ENCODE results near the gene SSBP2. TPM values are rescaled to one million over a fixed set of nuclear protein-coding genes. Genes with fewer than 3 reads are reported as not detected.

SSBP2 gene
- total and polyA plus RNA-seq, 3 experiments from 2014 or later = 9.2 to 21.8 (median 10.4) TPM

DNA sequence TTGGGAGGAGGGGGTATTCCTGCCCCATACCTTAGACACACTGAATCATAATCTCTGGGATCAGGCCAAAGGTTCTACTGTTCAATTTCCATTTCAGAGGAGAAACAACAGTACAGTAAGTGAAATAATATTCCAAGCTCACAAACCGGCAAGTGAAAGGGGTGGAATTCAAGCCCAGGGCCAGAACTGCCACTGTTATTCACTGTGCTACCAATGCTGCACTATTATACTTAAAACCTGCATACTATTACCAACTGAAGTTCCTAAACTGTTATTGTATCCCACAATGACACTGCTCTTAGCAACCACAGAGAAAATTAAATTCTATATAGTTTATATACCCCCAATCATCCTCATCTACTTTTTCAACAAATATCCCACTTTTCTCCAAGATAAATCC lies 24.6 kb downstream of the SSBP2 start:
- Histone ChIP-seq H3K9me3 (ENCODE audit: low read length) (no peaks in the 10 kb centered on the region), H3K36me3 (ENCODE audit: insufficient read depth, low read length) (no peaks in the 10 kb centered on the region), H3K27me3 (ENCODE audit: insufficient read depth, low read length, poor library complexity, severe bottlenecking) (no peaks in the 10 kb centered on the region), H3K27ac (ENCODE audit: low read depth, low read length) (no peak overlapping the region), H3K4me1 (ENCODE audit: insufficient read depth, low read length) (peaks cover 3% of the 10 kb centered on the region), H3K4me3 (ENCODE audit: low read length) (no peak overlapping the region)
- H3K36me3 Mint-ChIP-seq = peaks cover 0 to 5% (median 0%) of the 10 kb centered on the region in 3 donors
- H3K27me3 Mint-ChIP-seq = no peaks in the 10 kb centered on the region
- no peaks in the 10 kb centered on the region for H3K9me3 Mint-ChIP-seq
- H3K4me3 Mint-ChIP-seq = no peak overlapping the region
- H3K27ac Mint-ChIP-seq = peak overlapping the region in 1 of 8 donors; percentile 52
- H3K4me1 Mint-ChIP-seq = peaks cover 8 to 58% (median 23%) of the 10 kb centered on the region in 3 donors
- POLR2A ChIA-PET = interaction anchor here (0.6 kb wide), 1 partner anchor 126 kb away, joined by 3 read pairs; no protein-coding TSS in a partner anchor
- CTCF ChIA-PET = no interaction called here
- no peak for DNase-seq

DNA sequence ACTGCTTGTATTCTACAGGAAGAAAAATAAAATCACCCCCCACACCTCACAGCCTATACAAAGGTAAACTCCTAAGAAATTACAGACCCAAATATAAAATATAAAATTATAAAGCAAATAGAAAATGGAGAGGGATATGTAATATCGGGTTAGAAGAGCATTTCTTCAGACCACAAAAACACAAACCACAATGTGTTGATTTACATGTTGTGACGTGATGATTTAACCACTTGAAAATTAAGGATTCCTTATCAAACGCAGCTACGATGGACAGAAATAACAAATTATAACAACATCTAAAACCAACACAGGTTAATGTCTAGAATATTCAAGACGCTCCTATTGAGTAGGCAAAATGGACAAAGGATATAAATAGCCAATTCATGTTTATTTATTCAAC lies 26.3 kb downstream of the SSBP2 start:
- H3K27ac Mint-ChIP-seq = peak overlapping the region in 1 of 8 donors; percentile 8
- DNase-seq = no peak
- no peak overlapping the region for H3K4me3 Mint-ChIP-seq
- Histone ChIP-seq H3K4me1 (ENCODE audit: insufficient read depth, low read length) (peaks cover 19% of the 10 kb centered on the region), H3K36me3 (ENCODE audit: insufficient read depth, low read length) (no peaks in the 10 kb centered on the region), H3K4me3 (ENCODE audit: low read length) (no peak overlapping the region), H3K27ac (ENCODE audit: low read depth, low read length) (no peak overlapping the region), H3K27me3 (ENCODE audit: insufficient read depth, low read length, poor library complexity, severe bottlenecking) (no peaks in the 10 kb centered on the region), H3K9me3 (ENCODE audit: low read length) (no peaks in the 10 kb centered on the region)
- H3K4me1 Mint-ChIP-seq = peaks cover 15 to 70% (median 38%) of the 10 kb centered on the region in 3 donors
- no peaks in the 10 kb centered on the region for H3K9me3 Mint-ChIP-seq
- H3K27me3 Mint-ChIP-seq = no peaks in the 10 kb centered on the region
- CTCF ChIA-PET = no interaction called here
- peaks cover 0 to 5% (median 0%) of the 10 kb centered on the region in 3 donors for H3K36me3 Mint-ChIP-seq
- POLR2A ChIA-PET = no interaction called here

DNA sequence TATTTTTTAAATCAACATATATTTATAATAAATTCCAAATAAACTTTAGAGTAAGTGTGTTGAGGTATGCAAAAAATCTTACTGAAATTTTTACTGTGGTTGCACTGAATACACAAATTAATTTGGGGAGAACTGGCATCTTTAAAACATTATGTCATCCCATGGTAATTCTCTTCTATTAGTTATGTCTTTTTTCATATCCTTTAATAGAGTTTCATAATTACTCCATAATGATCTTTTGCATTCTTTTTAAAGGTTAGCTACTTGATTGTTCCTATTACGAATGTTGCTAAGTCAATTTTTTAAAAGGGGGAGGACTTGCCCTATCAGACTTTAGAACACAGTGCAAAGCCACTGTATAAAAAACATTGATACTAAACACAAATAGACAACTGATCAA lies 26.8 kb downstream of the SSBP2 start:
- Mint-ChIP-seq H3K27ac (peak overlapping the region in 1 of 8 donors; percentile 8), H3K27me3 (no peaks in the 10 kb centered on the region), H3K4me3 (no peak overlapping the region), H3K36me3 (peaks cover 0 to 5% (median 0%) of the 10 kb centered on the region in 3 donors), H3K4me1 (peaks cover 17 to 75% (median 38%) of the 10 kb centered on the region in 3 donors), H3K9me3 (no peaks in the 10 kb centered on the region)
- no peak for DNase-seq
- no peak overlapping the region for H3K4me3 ChIP-seq (ENCODE audit: low read length)
- H3K4me1 ChIP-seq (ENCODE audit: insufficient read depth, low read length) = peaks cover 23% of the 10 kb centered on the region
- no peaks in the 10 kb centered on the region for H3K27me3 ChIP-seq (ENCODE audit: insufficient read depth, low read length, poor library complexity, severe bottlenecking)
- ChIA-PET CTCF (no interaction called here), POLR2A (no interaction called here)
- H3K27ac ChIP-seq (ENCODE audit: low read depth, low read length) = no peak overlapping the region
- no peaks in the 10 kb centered on the region for H3K9me3 ChIP-seq (ENCODE audit: low read length)
- no peaks in the 10 kb centered on the region for H3K36me3 ChIP-seq (ENCODE audit: insufficient read depth, low read length)

DNA sequence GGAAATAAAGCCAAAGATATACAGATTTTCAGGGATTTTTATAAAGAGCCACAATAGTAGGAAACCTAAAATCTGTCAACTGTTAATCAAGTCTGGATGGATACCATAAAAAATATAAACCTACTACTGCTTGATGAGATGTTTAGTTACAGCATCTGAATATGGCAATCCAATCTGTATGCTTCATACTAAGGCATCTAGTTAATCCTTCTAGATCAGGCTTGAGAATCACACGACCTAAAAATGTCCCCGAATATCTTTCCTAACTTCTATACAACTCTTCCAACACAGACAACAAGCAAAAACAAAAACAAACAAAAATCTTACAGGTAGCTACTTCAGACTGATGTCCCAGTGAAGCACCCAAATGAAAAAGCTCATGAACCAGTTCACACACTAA lies 29.8 kb downstream of the SSBP2 start:
- H3K27ac Mint-ChIP-seq = peak overlapping the region in 3 of 8 donors; percentile 5 to 74 (median 35)
- H3K4me3 Mint-ChIP-seq = peak overlapping the region in 1 of 7 donors; percentile 2
- no peak for DNase-seq
- H3K36me3 ChIP-seq (ENCODE audit: insufficient read depth, low read length) = no peaks in the 10 kb centered on the region
- no peaks in the 10 kb centered on the region for H3K27me3 Mint-ChIP-seq
- no peaks in the 10 kb centered on the region for H3K9me3 ChIP-seq (ENCODE audit: low read length)
- peaks cover 23% of the 10 kb centered on the region for H3K4me1 ChIP-seq (ENCODE audit: insufficient read depth, low read length)
- H3K27me3 ChIP-seq (ENCODE audit: insufficient read depth, low read length, poor library complexity, severe bottlenecking) = no peaks in the 10 kb centered on the region
- H3K4me1 Mint-ChIP-seq = peaks cover 21 to 89% (median 53%) of the 10 kb centered on the region in 3 donors
- CTCF ChIA-PET = no interaction called here
- peaks cover 0 to 5% (median 0%) of the 10 kb centered on the region in 3 donors for H3K36me3 Mint-ChIP-seq
- no peak overlapping the region for H3K4me3 ChIP-seq (ENCODE audit: low read length)
- POLR2A ChIA-PET = no interaction called here
- no peak overlapping the region for H3K27ac ChIP-seq (ENCODE audit: low read depth, low read length)
- no peaks in the 10 kb centered on the region for H3K9me3 Mint-ChIP-seq

DNA sequence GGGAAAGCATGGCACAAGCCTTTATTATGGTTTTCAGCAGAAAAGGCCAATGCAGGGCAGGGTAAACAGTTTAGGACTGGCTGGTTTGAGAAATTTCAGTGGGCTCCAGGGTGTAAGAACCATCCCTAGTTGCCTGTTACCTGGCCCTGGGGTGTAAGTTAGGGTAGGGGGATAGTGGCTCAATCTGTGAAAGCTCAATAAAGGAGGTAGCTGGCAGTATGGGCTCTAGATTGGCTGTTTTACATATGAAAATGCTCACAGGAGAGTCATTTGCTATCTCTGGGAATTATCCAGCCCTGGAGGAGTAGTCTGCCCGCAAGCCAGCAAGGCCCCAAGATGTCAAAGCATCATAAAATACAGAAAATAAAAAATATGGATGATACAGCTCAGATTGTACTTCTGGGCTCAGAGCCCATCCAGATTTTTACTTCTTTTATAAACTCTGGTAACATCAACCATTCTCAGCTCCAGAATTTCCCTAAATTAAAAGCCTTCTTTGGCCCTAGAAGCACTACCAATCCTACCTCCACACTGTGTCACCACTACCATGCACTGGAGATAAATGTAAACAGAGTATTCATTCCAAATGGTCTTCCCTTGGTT lies 31.1 kb downstream of the SSBP2 start:
- Histone ChIP-seq H3K27me3 (ENCODE audit: insufficient read depth, low read length, poor library complexity, severe bottlenecking) (no peaks in the 10 kb centered on the region), H3K27ac (ENCODE audit: low read depth, low read length) (no peak overlapping the region), H3K9me3 (ENCODE audit: low read length) (no peaks in the 10 kb centered on the region), H3K4me1 (ENCODE audit: insufficient read depth, low read length) (peaks cover 21% of the 10 kb centered on the region), H3K4me3 (ENCODE audit: low read length) (no peak overlapping the region), H3K36me3 (ENCODE audit: insufficient read depth, low read length) (no peaks in the 10 kb centered on the region)
- Mint-ChIP-seq H3K36me3 (peaks cover 0 to 2% (median 0%) of the 10 kb centered on the region in 3 donors), H3K27me3 (peaks cover 0 to 1% of the 10 kb centered on the region in 2 donors), H3K27ac (peak overlapping the region in 2 of 8 donors; percentile 7 to 12), H3K9me3 (no peaks in the 10 kb centered on the region), H3K4me1 (peaks cover 25 to 91% (median 48%) of the 10 kb centered on the region in 3 donors), H3K4me3 (no peak overlapping the region)
- ChIA-PET POLR2A (no interaction called here), CTCF (no interaction called here)
- DNase-seq = no peak

DNA sequence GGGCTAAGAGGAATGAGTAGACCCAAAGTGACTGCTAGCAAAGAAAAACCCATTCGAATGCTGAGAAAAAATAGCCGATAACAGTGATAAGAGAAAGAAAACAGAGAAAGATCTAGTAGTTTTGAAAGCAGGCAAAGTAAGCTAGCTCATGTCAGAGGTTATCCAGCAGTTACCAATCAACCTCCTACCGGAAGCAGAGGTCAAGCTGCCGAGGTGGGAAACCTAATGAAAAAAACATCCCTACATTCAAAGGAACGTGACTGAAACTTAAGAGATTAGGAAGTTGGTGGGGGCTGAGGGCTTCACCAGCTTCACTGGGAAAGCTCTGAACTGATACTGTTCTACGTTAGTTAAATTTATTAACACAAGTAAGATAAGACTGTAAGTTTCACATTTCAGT lies 32.6 kb downstream of the SSBP2 start:
- Mint-ChIP-seq H3K4me3 (peak overlapping the region in 1 of 7 donors; percentile 14), H3K27me3 (peaks cover 0 to 4% of the 10 kb centered on the region in 2 donors), H3K27ac (no peak overlapping the region), H3K9me3 (no peaks in the 10 kb centered on the region), H3K36me3 (peaks cover 0 to 4% (median 0%) of the 10 kb centered on the region in 3 donors), H3K4me1 (peaks cover 26 to 82% (median 41%) of the 10 kb centered on the region in 3 donors)
- Histone ChIP-seq H3K27me3 (ENCODE audit: insufficient read depth, low read length, poor library complexity, severe bottlenecking) (no peaks in the 10 kb centered on the region), H3K27ac (ENCODE audit: low read depth, low read length) (no peak overlapping the region), H3K4me3 (ENCODE audit: low read length) (no peak overlapping the region), H3K9me3 (ENCODE audit: low read length) (no peaks in the 10 kb centered on the region), H3K36me3 (ENCODE audit: insufficient read depth, low read length) (no peaks in the 10 kb centered on the region), H3K4me1 (ENCODE audit: insufficient read depth, low read length) (peaks cover 20% of the 10 kb centered on the region)
- ChIA-PET POLR2A (interaction anchor here (1.6 kb wide), 1 partner anchor 32 kb away, joined by 4 read pairs; the partner anchor contains the start of gene SSBP2), CTCF (no interaction called here)
- DNase-seq = no peak

DNA sequence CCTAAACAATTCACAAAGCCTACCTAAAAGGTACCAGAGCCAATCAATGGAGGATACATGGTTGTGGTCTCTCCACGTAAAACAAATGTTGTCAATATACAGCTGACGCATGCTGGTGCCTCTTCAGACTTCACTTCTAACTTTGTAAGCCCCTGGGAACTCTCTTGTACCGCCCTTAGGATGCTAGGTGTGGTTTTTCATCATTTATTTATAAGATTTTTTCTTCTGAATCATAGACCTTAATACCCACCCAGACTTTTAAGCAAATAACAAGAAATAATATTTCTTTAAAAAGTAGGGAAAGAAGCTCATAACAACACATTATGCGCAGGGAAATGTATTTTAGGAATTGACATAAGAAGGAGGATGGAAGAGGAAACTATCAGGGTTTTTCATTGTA lies 33.0 kb downstream of the SSBP2 start:
- H3K4me1 ChIP-seq (ENCODE audit: insufficient read depth, low read length) = peaks cover 20% of the 10 kb centered on the region
- Mint-ChIP-seq H3K27me3 (peaks cover 0 to 4% of the 10 kb centered on the region in 2 donors), H3K36me3 (peaks cover 0 to 4% (median 0%) of the 10 kb centered on the region in 3 donors), H3K4me3 (peak overlapping the region in 1 of 7 donors; percentile 14), H3K9me3 (no peaks in the 10 kb centered on the region), H3K27ac (no peak overlapping the region), H3K4me1 (peaks cover 26 to 81% (median 41%) of the 10 kb centered on the region in 3 donors)
- no peaks in the 10 kb centered on the region for H3K9me3 ChIP-seq (ENCODE audit: low read length)
- no peak overlapping the region for H3K4me3 ChIP-seq (ENCODE audit: low read length)
- no peak for DNase-seq
- H3K27me3 ChIP-seq (ENCODE audit: insufficient read depth, low read length, poor library complexity, severe bottlenecking) = no peaks in the 10 kb centered on the region
- no peak overlapping the region for H3K27ac ChIP-seq (ENCODE audit: low read depth, low read length)
- CTCF ChIA-PET = no interaction called here
- no peaks in the 10 kb centered on the region for H3K36me3 ChIP-seq (ENCODE audit: insufficient read depth, low read length)
- POLR2A ChIA-PET = interaction anchor here (1.6 kb wide), 1 partner anchor 33 kb away, joined by 4 read pairs; the partner anchor contains the start of gene SSBP2

DNA sequence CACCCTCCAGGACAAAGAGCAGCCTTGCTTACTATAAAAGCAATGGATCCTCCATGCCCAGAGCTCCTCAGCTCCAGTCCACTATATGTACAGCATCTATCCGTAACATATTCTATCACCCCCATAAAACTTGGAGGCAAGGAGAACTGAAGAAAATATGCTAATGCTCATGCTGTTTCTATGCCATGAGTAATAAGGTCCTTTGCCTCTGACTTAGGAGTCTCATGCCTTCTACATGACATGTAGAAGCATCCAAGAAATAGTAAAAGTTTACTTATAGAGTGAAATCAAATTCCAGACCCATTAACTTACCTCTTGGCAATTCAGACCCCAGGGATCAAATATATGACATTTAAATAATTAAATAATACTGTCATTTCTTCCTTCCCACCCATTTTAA lies 33.7 kb downstream of the SSBP2 start:
- POLR2A ChIA-PET = interaction anchor here (1.6 kb wide), 1 partner anchor 34 kb away, joined by 4 read pairs; the partner anchor contains the start of gene SSBP2
- Mint-ChIP-seq H3K27me3 (peaks cover 0 to 4% of the 10 kb centered on the region in 2 donors), H3K4me1 (peaks cover 26 to 76% (median 41%) of the 10 kb centered on the region in 3 donors), H3K36me3 (peaks cover 0 to 4% (median 0%) of the 10 kb centered on the region in 3 donors), H3K9me3 (no peaks in the 10 kb centered on the region), H3K27ac (no peak overlapping the region), H3K4me3 (no peak overlapping the region)
- no peak overlapping the region for H3K27ac ChIP-seq (ENCODE audit: low read depth, low read length)
- H3K9me3 ChIP-seq (ENCODE audit: low read length) = no peaks in the 10 kb centered on the region
- CTCF ChIA-PET = no interaction called here
- H3K36me3 ChIP-seq (ENCODE audit: insufficient read depth, low read length) = no peaks in the 10 kb centered on the region
- no peak overlapping the region for H3K4me3 ChIP-seq (ENCODE audit: low read length)
- H3K27me3 ChIP-seq (ENCODE audit: insufficient read depth, low read length, poor library complexity, severe bottlenecking) = no peaks in the 10 kb centered on the region
- DNase-seq = no peak
- H3K4me1 ChIP-seq (ENCODE audit: insufficient read depth, low read length) = peaks cover 20% of the 10 kb centered on the region

Data from CD8-positive, alpha-beta memory T cell (primary cell).